GM18520 (cell line): ENCODE data around the gene TNFRSF8.

Source experiments
- ATAC-seq: cut with Tn5 transposase; IDR thresholded peaks from one replicate; pipeline ENCODE4 v1.9.1; 2021; ENCODE audit not compliant: unreplicated experiment

Gene TNFRSF8

DNA sequence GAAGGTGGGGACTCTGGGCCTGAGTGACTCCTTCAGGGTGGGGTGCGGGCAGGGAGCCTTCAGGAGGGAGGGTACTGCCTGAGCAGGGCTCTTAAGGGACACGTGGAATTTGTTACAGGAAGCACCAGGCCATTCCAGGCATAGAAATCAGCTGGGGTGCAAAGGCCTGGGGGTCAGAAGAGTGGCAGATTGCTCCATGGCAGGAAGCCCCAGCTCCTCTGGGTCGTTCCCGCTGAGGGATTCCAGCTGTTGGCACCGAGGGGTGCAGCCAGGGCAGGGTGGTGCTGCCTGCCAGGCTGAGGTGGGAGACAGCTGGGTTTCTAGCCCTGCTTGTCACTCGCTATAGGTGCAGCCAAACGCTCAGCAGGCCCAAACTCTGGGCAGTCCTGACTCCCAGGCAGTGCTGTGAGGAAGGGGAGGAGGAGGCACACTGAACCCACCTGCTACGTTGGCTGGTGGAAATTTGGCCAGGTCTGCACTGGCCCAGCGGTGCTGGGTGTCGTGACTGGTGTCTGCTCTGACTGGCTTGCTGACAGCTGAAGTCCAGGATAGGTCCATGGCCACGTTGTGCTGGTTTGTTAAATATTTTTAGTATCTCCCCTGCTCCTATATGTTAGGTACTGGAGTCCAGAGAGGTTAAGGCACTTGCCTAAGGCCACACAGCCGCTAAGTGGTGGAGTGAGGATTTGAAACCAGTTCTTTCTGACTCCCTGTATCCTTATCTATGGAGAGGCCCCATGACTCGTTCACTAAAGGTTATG is 123.0 kb downstream of the TNFRSF8 start:
- no peak for ATAC-seq

DNA sequence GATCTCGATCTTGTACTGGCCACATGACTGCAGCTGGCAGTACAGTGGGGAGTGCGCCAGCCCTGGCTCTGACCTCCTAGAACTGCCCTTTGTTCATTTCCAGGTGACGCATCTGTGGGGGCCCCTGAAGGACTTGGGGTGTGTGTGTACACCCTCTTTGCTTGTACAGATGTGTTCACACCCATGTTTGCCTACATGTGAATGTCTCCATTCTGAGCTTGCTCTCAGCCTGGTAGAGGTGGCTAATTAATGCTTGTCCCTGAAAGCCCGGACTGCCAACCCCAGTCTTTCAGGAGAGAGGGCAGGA is 123.5 kb downstream of the TNFRSF8 start:
- no peak for ATAC-seq

DNA sequence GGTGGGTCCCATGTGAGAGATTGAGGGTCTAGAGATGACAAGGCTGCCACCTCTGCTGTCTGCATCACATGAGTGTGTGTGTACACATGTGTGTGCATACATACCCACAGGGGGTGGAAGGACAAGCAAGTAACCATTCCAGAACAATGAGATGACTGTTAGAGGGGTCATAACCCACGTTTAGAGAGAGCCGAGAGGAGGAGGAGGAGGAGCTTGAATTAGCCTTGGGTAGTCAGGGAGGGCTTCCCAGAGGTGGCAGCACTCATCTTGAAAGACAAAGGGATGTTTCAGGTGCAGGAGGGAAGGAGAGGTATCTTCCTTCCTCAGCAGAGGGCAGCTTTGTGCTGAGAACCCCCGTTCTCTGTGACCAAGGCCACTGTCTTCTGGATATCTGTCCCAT is 125.0 kb downstream of the TNFRSF8 start:
- no peak for ATAC-seq

DNA sequence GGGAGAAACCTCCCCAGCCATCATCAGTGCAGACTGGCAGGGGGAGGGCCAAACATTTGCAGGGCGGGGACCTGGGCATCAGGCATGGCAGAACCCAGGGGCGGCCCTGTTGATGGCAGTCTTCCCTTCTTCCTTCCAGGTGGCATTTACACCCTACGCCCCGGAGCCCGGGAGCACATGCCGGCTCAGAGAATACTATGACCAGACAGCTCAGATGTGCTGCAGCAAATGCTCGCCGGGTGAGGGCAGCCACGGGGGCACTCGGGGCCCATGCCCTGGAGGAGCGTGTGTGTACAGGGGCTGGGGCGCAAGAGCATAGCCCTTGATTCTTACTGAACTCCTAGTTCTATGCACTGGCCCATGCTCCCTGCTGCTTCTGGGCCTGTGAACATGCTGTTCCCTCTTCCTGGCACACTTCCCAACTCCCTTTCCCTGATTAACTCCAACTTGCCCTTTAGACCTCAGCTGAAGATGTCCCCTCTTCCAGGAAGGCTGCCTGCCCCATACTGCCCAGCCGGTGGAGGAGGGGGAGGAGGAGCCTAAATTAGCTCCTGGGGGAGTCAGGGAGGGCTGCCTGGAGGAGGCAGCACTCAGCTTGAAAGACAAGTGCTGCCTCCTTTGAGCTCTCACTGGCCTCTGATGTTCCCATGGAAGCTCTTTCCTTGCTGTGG is 125.7 kb downstream of the TNFRSF8 start:
- no peak for ATAC-seq

DNA sequence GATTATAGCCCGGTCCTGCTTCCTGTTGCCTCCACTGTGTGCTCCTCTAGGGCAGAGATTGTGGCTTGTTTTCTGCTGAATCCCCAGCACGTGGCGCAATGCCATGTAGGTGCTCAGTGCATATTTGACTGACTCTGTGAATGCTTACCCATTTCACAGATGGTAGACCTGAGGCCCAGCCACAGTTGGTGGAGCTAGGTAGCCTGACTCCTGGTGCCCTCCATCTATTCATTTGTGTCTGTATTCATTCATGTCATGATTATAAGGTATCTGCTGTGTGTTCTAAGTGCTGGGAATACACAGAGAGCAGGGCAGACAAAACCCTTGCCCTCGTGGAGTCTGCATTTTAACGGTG is 126.2 kb downstream of the TNFRSF8 start:
- no peak for ATAC-seq

DNA sequence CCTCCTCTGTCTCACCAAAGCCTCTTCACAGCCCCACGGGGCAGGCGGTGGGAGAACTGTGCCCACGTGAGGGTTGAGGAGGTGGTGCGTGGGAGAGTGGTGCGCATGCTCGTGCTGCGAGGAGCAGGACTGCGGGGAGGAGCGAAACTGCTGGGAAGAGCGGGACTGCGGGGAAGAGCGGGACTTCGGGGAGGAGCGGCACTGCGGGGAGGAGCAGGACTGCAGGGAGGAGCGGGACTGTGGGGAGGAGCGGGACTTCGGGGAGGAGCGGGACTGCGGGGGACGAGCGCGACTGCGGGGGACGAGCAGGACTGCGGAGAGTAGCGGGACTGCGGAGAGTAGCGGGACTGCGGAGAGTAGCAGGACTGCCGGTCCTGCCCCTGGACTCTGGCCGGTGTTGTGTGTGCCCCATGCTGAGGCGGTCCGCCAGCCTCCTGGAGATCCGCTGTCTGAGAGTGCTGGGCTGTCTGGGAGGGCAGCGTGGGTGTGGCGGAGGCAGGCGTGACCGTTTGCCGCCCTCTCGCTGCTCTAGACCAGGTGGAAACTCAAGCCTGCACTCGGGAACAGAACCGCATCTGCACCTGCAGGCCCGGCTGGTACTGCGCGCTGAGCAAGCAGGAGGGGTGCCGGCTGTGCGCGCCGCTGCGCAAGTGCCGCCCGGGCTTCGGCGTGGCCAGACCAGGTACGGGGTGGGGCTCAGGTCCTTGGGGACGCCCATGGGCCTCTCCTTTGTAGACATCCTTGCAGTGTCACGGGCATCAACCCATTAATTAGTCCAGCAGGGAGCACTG is 128.3 kb downstream of the TNFRSF8 start:
- no peak for ATAC-seq
